Prostate gland (tissue), 2 donors: ENCODE data around the gene SMC1B.

ENCODE experiments used
- POLR2A ChIP-seq: fragments of 450-650 bp; IDR thresholded peaks from one replicate; pipeline ENCODE4 v1.6.1; 2016; ENCODE audit warnings: antibody characterized with exemption, mild to moderate bottlenecking
- POLR2AphosphoS5 ChIP-seq: sonication (generic); formaldehyde crosslinking; IDR thresholded peaks from one replicate; pipeline ENCODE4 v1.6.1; 2017; ENCODE audit warnings: antibody characterized with exemption
- TF ChIP-seq, protein P1 (sequence below), 4 experiments: fragments of 200-600 bp in 2 of 4; fragments of 450-650 bp in 2 of 4; sonication (generic) in 2 of 4; IDR thresholded peaks; 1 replicate in 3 of 4; 2 replicates in 1 of 4; pipeline ENCODE4 v1.5.1; 2016 to 2019; ENCODE audit warnings: antibody characterized with exemption in 4 of 4, mild to moderate bottlenecking in 2 of 4, moderate library complexity in 2 of 4

DNA sequence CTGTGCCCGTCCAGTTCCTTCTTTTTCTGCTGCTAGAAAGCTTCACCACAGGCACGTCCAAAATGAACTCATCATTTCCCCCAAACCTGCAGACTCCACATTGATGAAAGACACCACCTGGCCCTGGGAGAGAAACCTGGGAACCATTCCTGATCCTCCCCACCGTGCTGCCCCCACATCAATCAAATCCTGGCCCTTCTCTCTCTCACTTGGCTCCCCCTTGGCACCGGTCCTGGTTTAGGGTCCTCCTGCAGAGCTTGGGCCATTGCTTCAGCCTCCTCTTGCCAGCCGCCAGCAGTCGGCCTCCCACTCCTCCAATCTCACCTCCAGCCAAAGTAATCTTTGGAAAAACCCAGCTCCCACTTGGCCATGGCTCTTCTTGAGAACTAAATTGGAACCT is 38.6 kb upstream of the SMC1B start:
- TF ChIP-seq, protein P1, sequence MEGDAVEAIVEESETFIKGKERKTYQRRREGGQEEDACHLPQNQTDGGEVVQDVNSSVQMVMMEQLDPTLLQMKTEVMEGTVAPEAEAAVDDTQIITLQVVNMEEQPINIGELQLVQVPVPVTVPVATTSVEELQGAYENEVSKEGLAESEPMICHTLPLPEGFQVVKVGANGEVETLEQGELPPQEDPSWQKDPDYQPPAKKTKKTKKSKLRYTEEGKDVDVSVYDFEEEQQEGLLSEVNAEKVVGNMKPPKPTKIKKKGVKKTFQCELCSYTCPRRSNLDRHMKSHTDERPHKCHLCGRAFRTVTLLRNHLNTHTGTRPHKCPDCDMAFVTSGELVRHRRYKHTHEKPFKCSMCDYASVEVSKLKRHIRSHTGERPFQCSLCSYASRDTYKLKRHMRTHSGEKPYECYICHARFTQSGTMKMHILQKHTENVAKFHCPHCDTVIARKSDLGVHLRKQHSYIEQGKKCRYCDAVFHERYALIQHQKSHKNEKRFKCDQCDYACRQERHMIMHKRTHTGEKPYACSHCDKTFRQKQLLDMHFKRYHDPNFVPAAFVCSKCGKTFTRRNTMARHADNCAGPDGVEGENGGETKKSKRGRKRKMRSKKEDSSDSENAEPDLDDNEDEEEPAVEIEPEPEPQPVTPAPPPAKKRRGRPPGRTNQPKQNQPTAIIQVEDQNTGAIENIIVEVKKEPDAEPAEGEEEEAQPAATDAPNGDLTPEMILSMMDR (IDR thresholded peaks at IDR 0.05): no peak
- TF ChIP-seq POLR2A (no peak), POLR2AphosphoS5 (no peak)
